ENCODE measurements around the gene PPP2R5B.
"Not testable (repeated sequence)": the region's sequence is repeated elsewhere in the genome, so short reads cannot be mapped to it uniquely, and the experiment has no call there.

PPP2R5B gene

DNA sequence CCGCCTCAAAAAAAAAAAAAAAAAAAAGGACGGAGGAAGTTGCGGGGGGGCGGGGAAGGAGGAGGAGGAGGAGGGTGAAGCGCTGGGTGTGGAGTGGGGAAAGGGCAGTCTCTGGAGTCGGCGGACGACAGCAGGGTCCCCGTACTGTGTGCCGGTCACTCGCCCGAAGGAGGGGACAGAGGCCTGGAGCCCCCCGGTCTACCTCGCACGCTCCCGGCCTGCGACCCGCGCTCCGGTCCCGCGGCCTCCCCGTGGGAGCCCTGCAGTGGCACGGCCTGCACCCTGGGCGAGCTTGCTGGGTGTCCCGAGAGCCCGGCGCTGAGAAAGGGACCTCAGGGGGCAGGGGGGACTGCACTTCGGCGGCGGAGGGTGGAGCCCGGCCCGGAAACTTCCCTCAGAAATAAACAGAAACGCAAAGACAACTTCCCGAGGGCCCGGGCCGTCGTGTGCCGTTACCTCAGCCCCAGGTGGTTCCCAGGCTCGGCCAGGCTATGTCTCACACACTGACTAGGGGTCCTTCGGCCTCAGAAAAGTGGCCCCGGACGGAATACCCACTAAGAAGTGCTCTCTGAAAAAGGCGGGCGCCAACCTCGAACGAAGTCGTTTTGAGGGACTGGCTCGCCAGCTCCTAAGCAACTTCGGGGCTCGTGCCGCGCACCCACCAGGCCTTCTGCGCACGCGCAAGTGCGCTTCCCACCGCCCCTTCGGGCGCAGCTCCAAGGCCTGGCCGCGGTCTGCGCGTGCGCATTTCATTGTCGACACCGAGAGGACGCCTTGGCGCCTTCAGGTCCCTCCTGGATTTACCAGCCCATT lies 47.1 kb downstream of the PPP2R5B start, which contains the start of gene MAJIN:
MAJIN (minus strand) TSS at position 688 of the 813 bp plus-strand sequence. CDS start 12,703 bp downstream, outside the sequence.
- Histone ChIP-seq H3K9me3 (ENCODE audit: control insufficient read depth, low read length) (no peaks in the 10 kb centered on the region), H3K4me1 (ENCODE audit: control insufficient read depth, insufficient read depth, low read length) (no peaks in the 10 kb centered on the region), H3K36me3 (ENCODE audit: control insufficient read depth, insufficient read depth, low read length) (no peaks in the 10 kb centered on the region), H3K4me3 (ENCODE audit: insufficient read depth, low read depth, low read length) (no peak within 1 kb of the TSS), H3K27me3 (ENCODE audit: control insufficient read depth, insufficient read depth, low read length, poor library complexity, severe bottlenecking) (no peaks in the 10 kb centered on the region), H3K27ac (ENCODE audit: insufficient read depth, low read depth, low read length, poor library complexity, severe bottlenecking) (no peak within 1 kb of the TSS)
- 92 to 93% methylated on average over 69 of the region's 69 CpGs for WGBS, 2 experiments

GRCh38 chr11:64974124-64974523 lies 49.6 kb downstream of the PPP2R5B start:
- Histone ChIP-seq H3K27ac (ENCODE audit: insufficient read depth, low read depth, low read length, poor library complexity, severe bottlenecking) (no peak overlapping the region), H3K27me3 (ENCODE audit: control insufficient read depth, insufficient read depth, low read length, poor library complexity, severe bottlenecking) (no peaks in the 10 kb centered on the region), H3K4me3 (ENCODE audit: insufficient read depth, low read depth, low read length) (no peak overlapping the region), H3K4me1 (ENCODE audit: control insufficient read depth, insufficient read depth, low read length) (no peaks in the 10 kb centered on the region), H3K9me3 (ENCODE audit: control insufficient read depth, low read length) (no peaks in the 10 kb centered on the region), H3K36me3 (ENCODE audit: control insufficient read depth, insufficient read depth, low read length) (no peaks in the 10 kb centered on the region)
- WGBS, 2 experiments: 84 to 88% methylated on average over 5 of the region's 5 CpGs

DNA sequence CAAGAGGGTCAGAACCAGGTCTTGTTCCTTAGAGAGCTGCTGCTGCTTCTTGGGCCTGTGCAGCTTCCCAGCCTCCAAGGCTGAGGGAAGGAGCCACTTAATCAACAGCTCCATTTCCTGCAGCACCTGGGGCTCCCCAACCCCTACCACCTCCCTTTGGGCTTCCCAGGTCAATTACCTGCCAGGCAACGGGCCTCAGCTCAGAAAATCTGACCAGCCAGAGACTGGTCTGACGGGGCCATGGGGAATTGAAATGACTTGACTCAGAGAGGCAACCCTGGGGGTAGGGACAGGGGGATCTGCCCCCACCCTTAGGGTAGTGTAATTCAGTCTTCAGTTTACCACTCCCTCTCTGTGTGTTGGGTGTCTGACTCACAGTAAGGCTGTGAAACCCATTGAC lies 52.2 kb downstream of the PPP2R5B start:
- WGBS, 2 experiments: 82 to 88% methylated on average over 2 of the region's 2 CpGs
- no peaks in the 10 kb centered on the region for H3K36me3 ChIP-seq (ENCODE audit: control insufficient read depth, insufficient read depth, low read length)

GRCh38 chr11:64983339-64983738 lies 58.9 kb downstream of the PPP2R5B start:
- not testable (repeated sequence) for H3K27ac ChIP-seq (ENCODE audit: insufficient read depth, low read depth, low read length, poor library complexity, severe bottlenecking); H3K4me1 ChIP-seq (ENCODE audit: control insufficient read depth, insufficient read depth, low read length); H3K9me3 ChIP-seq (ENCODE audit: control insufficient read depth, low read length); H3K36me3 ChIP-seq (ENCODE audit: control insufficient read depth, insufficient read depth, low read length); H3K4me3 ChIP-seq (ENCODE audit: insufficient read depth, low read depth, low read length); H3K27me3 ChIP-seq (ENCODE audit: control insufficient read depth, insufficient read depth, low read length, poor library complexity, severe bottlenecking)
- 85 to 89% methylated on average over 4 of the region's 5 CpGs for WGBS, 2 experiments

More for the DNA sequence above, 52.2 kb downstream of the PPP2R5B start:
- no peaks in the 10 kb centered on the region for H3K9me3 ChIP-seq (ENCODE audit: control insufficient read depth, low read length)
- no peak overlapping the region for H3K27ac ChIP-seq (ENCODE audit: insufficient read depth, low read depth, low read length, poor library complexity, severe bottlenecking)
- H3K4me3 ChIP-seq (ENCODE audit: insufficient read depth, low read depth, low read length): no peak overlapping the region
- no peaks in the 10 kb centered on the region for H3K4me1 ChIP-seq (ENCODE audit: control insufficient read depth, insufficient read depth, low read length)
- no peaks in the 10 kb centered on the region for H3K27me3 ChIP-seq (ENCODE audit: control insufficient read depth, insufficient read depth, low read length, poor library complexity, severe bottlenecking)
